Keratinocyte (primary cell): ENCODE results near the gene LRRFIP2. TPM values are rescaled to one million over a fixed set of nuclear protein-coding genes. Genes with fewer than 3 reads are reported as not detected.

Source experiments
- DNase-seq: peaks from one replicate; pipeline ENCODE4 v3.0.0-alpha.2; 2011; ENCODE audit warnings: low read depth, missing footprints, low spot score
- FAIRE-seq: peaks from 2 replicates; lab custom pipeline; 2011; peaks lifted over from hg19 to GRCh38; lab: Jason Lieb, UNC
- H2AFZ ChIP-seq: 2 replicates; pipeline ENCODE4 v1.6.0; 2012; ENCODE audit warnings: low read length, control low read depth, inconsistent platforms; ENCODE audit not compliant: control insufficient read depth
- H3K27ac ChIP-seq: 2 replicates; pipeline ENCODE4 v1.5.1; 2011; ENCODE audit warnings: low read length; ENCODE audit not compliant: control insufficient read depth, insufficient read depth
- H3K27me3 ChIP-seq: 3 replicates; pipeline ENCODE4 v1.6.0; 2011; ENCODE audit warnings: low read length; ENCODE audit not compliant: control insufficient read depth, insufficient read depth; ENCODE audit errors: extremely low read depth
- H3K36me3 ChIP-seq, 2 experiments: 2 replicates in 1 of 2; 3 replicates in 1 of 2; pipeline ENCODE4 v1.5.1; 2011; ENCODE audit warnings: low read length in 2 of 2, mild to moderate bottlenecking in 1 of 2; ENCODE audit not compliant: control insufficient read depth in 2 of 2, insufficient read depth in 2 of 2; ENCODE audit errors: extremely low read depth in 1 of 2
- H3K4me1 ChIP-seq: 3 replicates; pipeline ENCODE4 v1.5.1; 2011; ENCODE audit warnings: low read length; ENCODE audit not compliant: control insufficient read depth, insufficient read depth; ENCODE audit errors: extremely low read depth
- H3K4me2 ChIP-seq: 3 replicates; pipeline ENCODE4 v1.6.0; 2011; ENCODE audit warnings: low read depth, low read length; ENCODE audit not compliant: control insufficient read depth, insufficient read depth; ENCODE audit errors: extremely low read depth
- H3K4me3 ChIP-seq, 3 experiments: fragments of 200-600 bp in 1 of 3; sonication (generic) in 1 of 3; 2 replicates in 2 of 3; 3 replicates in 1 of 3; pipeline ENCODE4 v1.5.1; 2011 to 2016; ENCODE audit warnings: low read length in 3 of 3, mild to moderate bottlenecking in 3 of 3, control low read depth in 2 of 3, inconsistent platforms in 1 of 3, low read depth in 1 of 3, mixed read lengths in 1 of 3, mixed run types in 1 of 3, moderate library complexity in 1 of 3; ENCODE audit not compliant: control insufficient read depth in 2 of 3, insufficient read depth in 2 of 3; ENCODE audit errors: extremely low read depth in 1 of 3
- H3K79me2 ChIP-seq: 2 replicates; pipeline ENCODE4 v1.6.0; 2012; ENCODE audit warnings: low read length; ENCODE audit not compliant: control insufficient read depth, insufficient read depth
- H3K9ac ChIP-seq: 3 replicates; pipeline ENCODE4 v1.6.0; 2011; ENCODE audit warnings: low read length; ENCODE audit not compliant: control insufficient read depth, insufficient read depth; ENCODE audit errors: extremely low read depth
- H3K9me1 ChIP-seq: 3 replicates; pipeline ENCODE4 v1.6.0; 2011; ENCODE audit warnings: low read length; ENCODE audit not compliant: control insufficient read depth, insufficient read depth; ENCODE audit errors: extremely low read depth
- H3K9me3 ChIP-seq: 2 replicates; pipeline ENCODE4 v1.5.1; 2012; ENCODE audit warnings: low read depth, low read length; ENCODE audit not compliant: control insufficient read depth
- H4K20me1 ChIP-seq: 3 replicates; pipeline ENCODE4 v1.6.0; 2011; ENCODE audit warnings: low read length; ENCODE audit not compliant: control insufficient read depth, insufficient read depth; ENCODE audit errors: extremely low read depth
- CTCF ChIP-seq, 3 experiments: IDR thresholded peaks in 1 of 3; conservative IDR thresholded peaks in 1 of 3; optimal IDR thresholded peaks in 1 of 3; 2 replicates in 2 of 3; 3 replicates in 1 of 3; pipeline versions ENCODE3 to v1.5.1; 2011; ENCODE audit warnings: low read length in 3 of 3, mild to moderate bottlenecking in 3 of 3, moderate library complexity in 2 of 3, control low read depth in 1 of 3, inconsistent platforms in 1 of 3; ENCODE audit not compliant: insufficient read depth in 2 of 3; ENCODE audit errors: extremely low read depth in 1 of 3
- EZH2 ChIP-seq: IDR thresholded peaks from one replicate; pipeline ENCODE4 v1.6.1; 2012; ENCODE audit warnings: inconsistent platforms, mild to moderate bottlenecking, low read length, moderate library complexity
- dilution Hi-C: fragments of 300-500 bp; cut with MboI; formaldehyde crosslinking; loops from one replicate; pipeline ENCODE4 v1.7.0; 2020; ENCODE audit warnings: low sequenced_read_pairs; ENCODE audit not compliant: extremely low pct_ligation_motif_present
- polyA plus RNA-seq, 5 experiments: library from polyadenylated mRNA; depleted of rRNA in 3 of 5; stranded (reverse) in 3 of 5; stranded (forward) in 1 of 5; unstranded in 1 of 5; fragments of >200 nt; gene quantifications; 1 replicate in 1 of 5; 2 replicates in 3 of 5; 3 replicates in 1 of 5; pipeline versions ENCODE4 v1.2.1 to v1.2.3, GENCODE V29; 2011 to 2012; ENCODE audit warnings: missing spikeins in 2 of 5, low read depth in 1 of 5, low replicate concordance in 1 of 5

LRRFIP2 gene
- polyA plus RNA-seq, 1 donor (not counting 4 experiments of a cell fraction or from before 2014, with no cell fraction given), result 70.3 TPM

- H3K36me3 ChIP-seq, result peaks cover 2 to 6% of the 10 kb centered on the region in 2 experiments
- H3K9me1 ChIP-seq, result peaks cover 2% of the 10 kb centered on the region
- no peak overlapping the region for H3K4me2 ChIP-seq
- no peak overlapping the region for H2AFZ ChIP-seq
- H3K79me2 ChIP-seq, result peaks cover 59% of the 10 kb centered on the region
- H3K9me3 ChIP-seq, result no peaks in the 10 kb centered on the region
- H3K4me3 ChIP-seq, result no peak overlapping the region
- H3K27me3 ChIP-seq, result no peaks in the 10 kb centered on the region
- H3K4me1 ChIP-seq, result peaks cover 14% of the 10 kb centered on the region
- H4K20me1 ChIP-seq, result no peaks in the 10 kb centered on the region
- no peak overlapping the region for H3K9ac ChIP-seq
- DNase-seq (no peak), FAIRE-seq (no peak)
- no peak for TF ChIP-seq EZH2
- TF ChIP-seq CTCF (optimal IDR thresholded peaks at IDR 0.05 in 1 of 3, IDR thresholded peaks at IDR 0.05 in 1 of 3, conservative IDR thresholded peaks at IDR 0.05 in 1 of 3; ENCODE audit: extremely low read depth in 1 of 3, insufficient read depth in 2 of 3, low read length in 3 of 3), result no peak
- dilution Hi-C loops, result no loop called here
- H3K27ac ChIP-seq, result no peak overlapping the region
Observed at GRCh38 chr3:37126856-37127255, 47.5 kb downstream of the LRRFIP2 start.

GRCh38 chr3:37125195-37126073 lies 48.9 kb downstream of the LRRFIP2 start:
- H3K4me2 ChIP-seq, result no peak overlapping the region

More at GRCh38 chr3:37125195-37126073, 48.9 kb downstream of the LRRFIP2 start:
- Histone ChIP-seq H3K9me3 (no peaks in the 10 kb centered on the region), H4K20me1 (no peaks in the 10 kb centered on the region), H3K4me1 (peaks cover 10% of the 10 kb centered on the region), H3K9me1 (peaks cover 2% of the 10 kb centered on the region), H3K36me3 (peaks cover 3 to 8% of the 10 kb centered on the region in 2 experiments), H3K79me2 (peaks cover 50% of the 10 kb centered on the region), H3K27me3 (no peaks in the 10 kb centered on the region), H3K27ac (no peak overlapping the region), H3K9ac (no peak overlapping the region), H2AFZ (no peak overlapping the region), H3K4me3 (no peak overlapping the region)
- DNase-seq, result no peak
- TF ChIP-seq EZH2, result no peak
- no peak for TF ChIP-seq CTCF (optimal IDR thresholded peaks at IDR 0.05 in 1 of 3, IDR thresholded peaks at IDR 0.05 in 1 of 3, conservative IDR thresholded peaks at IDR 0.05 in 1 of 3; ENCODE audit: extremely low read depth in 1 of 3, insufficient read depth in 2 of 3, low read length in 3 of 3)
- dilution Hi-C loops, result no loop called here
- no peak for FAIRE-seq
